SK-N-SH treated with all-trans-retinoic acid at 6 μM for 48 hours (cell line): ENCODE results near the gene RALGPS1.

ENCODE experiments used
- ATAC-seq: fragments of 200-7000 bp; cut with Tn5 transposase; 3 replicates; pipeline ENCODE4 v1.9.1; 2020; ENCODE audit warnings: mild to moderate bottlenecking, moderate library complexity
- ARNTL ChIP-seq: fragments of 450-650 bp; formaldehyde crosslinking; IDR thresholded peaks from 2 replicates; pipeline ENCODE4 v1.5.0; 2020; ENCODE audit warnings: low read depth, mild to moderate bottlenecking, moderate library complexity, borderline replicate concordance
- BACH2 ChIP-seq: fragments of 250-450 bp; sonication (Bioruptor Pico); IDR thresholded peaks from 2 replicates; pipeline ENCODE4 v1.9.0; 2021; ENCODE audit warnings: mild to moderate bottlenecking, borderline replicate concordance
- CREB5 ChIP-seq: fragments of 250-450 bp; sonication (Bioruptor Pico); IDR thresholded peaks from 2 replicates; pipeline ENCODE4 v1.5.1; 2020; ENCODE audit warnings: low read depth, mild to moderate bottlenecking, moderate library complexity
- CSDC2 ChIP-seq: fragments of 250-450 bp; sonication (Bioruptor Pico); IDR thresholded peaks from 2 replicates; pipeline ENCODE4 v1.5.0; 2020; ENCODE audit warnings: mild to moderate bottlenecking, moderate library complexity
- ESRRG ChIP-seq: fragments of 250-450 bp; sonication (Bioruptor Pico); IDR thresholded peaks from 2 replicates; pipeline ENCODE4 v1.6.1; 2021; ENCODE audit warnings: mild to moderate bottlenecking
- ISL1 ChIP-seq: fragments of 250-450 bp; sonication (Bioruptor Pico); IDR thresholded peaks from 2 replicates; pipeline ENCODE4 v2.1.2; 2022; ENCODE audit warnings: mild to moderate bottlenecking, moderate library complexity
- OSR1 ChIP-seq: fragments of 250-450 bp; sonication (Bioruptor Pico); IDR thresholded peaks from 2 replicates; pipeline ENCODE4 v1.8.0; 2022; ENCODE audit warnings: moderate library complexity, mild to moderate bottlenecking, inconsistent platforms
- PATZ1 ChIP-seq: fragments of 250-450 bp; sonication (Bioruptor Pico); IDR thresholded peaks from 2 replicates; pipeline ENCODE4 v1.8.0; 2020; ENCODE audit warnings: mild to moderate bottlenecking, moderate library complexity, borderline replicate concordance
- POU6F1 ChIP-seq: fragments of 250-450 bp; sonication (Bioruptor Pico); IDR thresholded peaks from 2 replicates; pipeline ENCODE4 v1.8.0; 2021; ENCODE audit warnings: low read depth, mild to moderate bottlenecking, moderate library complexity, borderline replicate concordance
- PPARA ChIP-seq: fragments of 250-450 bp; sonication (Bioruptor Pico); IDR thresholded peaks from 2 replicates; pipeline ENCODE4 v1.5.0; 2020; ENCODE audit warnings: mild to moderate bottlenecking, borderline replicate concordance
- RARB ChIP-seq: fragments of 250-450 bp; sonication (Bioruptor Pico); IDR thresholded peaks from 2 replicates; pipeline ENCODE4 v1.8.0; 2021; ENCODE audit warnings: mild to moderate bottlenecking, moderate library complexity
- SNAI2 ChIP-seq: fragments of 250-450 bp; sonication (Bioruptor Pico); IDR thresholded peaks from 2 replicates; pipeline ENCODE4 v1.5.0; 2020; ENCODE audit warnings: mild to moderate bottlenecking, moderate library complexity
- TCF4 ChIP-seq: fragments of 250-450 bp; sonication (Bioruptor Pico); IDR thresholded peaks from 2 replicates; pipeline ENCODE4 v1.8.0; 2021; ENCODE audit warnings: mild to moderate bottlenecking, moderate library complexity, borderline replicate concordance
- TOX ChIP-seq: fragments of 250-450 bp; sonication (Bioruptor Pico); IDR thresholded peaks from 2 replicates; pipeline ENCODE4 v1.8.0; 2021; ENCODE audit warnings: mild to moderate bottlenecking, moderate library complexity, borderline replicate concordance
- TSHZ2 ChIP-seq: fragments of 250-450 bp; sonication (Bioruptor Pico); IDR thresholded peaks from 2 replicates; pipeline ENCODE4 v1.5.0; 2020; ENCODE audit warnings: mild to moderate bottlenecking, moderate library complexity
- ZC3H10 ChIP-seq: fragments of 250-450 bp; sonication (Bioruptor Pico); IDR thresholded peaks from 2 replicates; pipeline ENCODE4 v1.5.1; 2021; ENCODE audit warnings: mild to moderate bottlenecking, moderate library complexity
- ZFP3 ChIP-seq: fragments of 250-450 bp; sonication (Bioruptor Pico); IDR thresholded peaks from 2 replicates; pipeline ENCODE4 v1.5.0; 2020; ENCODE audit warnings: mild to moderate bottlenecking, moderate library complexity
- ZNF565 ChIP-seq: fragments of 450-650 bp; formaldehyde crosslinking; conservative IDR thresholded peaks from 2 replicates; pipeline ENCODE4 v1.5.0; 2020; ENCODE audit warnings: low read depth, mild to moderate bottlenecking, moderate library complexity
- ZNF70 ChIP-seq: fragments of 450-650 bp; formaldehyde crosslinking; IDR thresholded peaks from 2 replicates; pipeline ENCODE4 v1.5.0; 2020; ENCODE audit warnings: mild to moderate bottlenecking, moderate library complexity

The RALGPS1 gene

DNA sequence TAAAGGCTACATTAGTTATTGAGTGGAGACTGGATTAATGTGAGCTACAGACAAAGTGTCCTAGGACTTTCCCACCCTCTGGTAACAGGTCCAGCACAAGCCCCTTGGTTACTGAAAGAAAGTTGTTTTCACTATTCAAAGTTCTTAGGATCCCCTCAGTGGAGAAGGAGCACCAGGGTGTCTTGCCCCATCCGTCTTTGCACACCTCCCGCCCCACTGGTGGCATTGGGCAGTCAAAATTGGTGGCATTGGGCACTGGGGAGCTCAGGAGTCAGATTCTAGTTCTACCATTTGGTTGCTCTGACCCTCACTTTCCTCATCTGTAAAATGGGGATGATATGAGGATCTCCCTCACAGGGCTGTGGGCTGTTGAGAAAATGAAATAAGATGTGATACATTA is 210.2 kb downstream of the RALGPS1 start (continued):
- TF ChIP-seq POU6F1 (CRISPR knock-in tag) (no peak), ZNF70 (CRISPR knock-in tag) (no peak), ZC3H10 (CRISPR knock-in tag) (no peak)

- TF ChIP-seq TCF4 (CRISPR knock-in tag) (no peak), ISL1 (no peak), ZNF565 (CRISPR knock-in tag) (no peak), PATZ1 (no peak), TSHZ2 (CRISPR knock-in tag) (no peak), OSR1 (CRISPR knock-in tag) (no peak), ZNF70 (CRISPR knock-in tag) (no peak)
- no peak for ATAC-seq
Measured at GRCh38 chr9:127126971-127127370, 212.4 kb downstream of the RALGPS1 start.

DNA sequence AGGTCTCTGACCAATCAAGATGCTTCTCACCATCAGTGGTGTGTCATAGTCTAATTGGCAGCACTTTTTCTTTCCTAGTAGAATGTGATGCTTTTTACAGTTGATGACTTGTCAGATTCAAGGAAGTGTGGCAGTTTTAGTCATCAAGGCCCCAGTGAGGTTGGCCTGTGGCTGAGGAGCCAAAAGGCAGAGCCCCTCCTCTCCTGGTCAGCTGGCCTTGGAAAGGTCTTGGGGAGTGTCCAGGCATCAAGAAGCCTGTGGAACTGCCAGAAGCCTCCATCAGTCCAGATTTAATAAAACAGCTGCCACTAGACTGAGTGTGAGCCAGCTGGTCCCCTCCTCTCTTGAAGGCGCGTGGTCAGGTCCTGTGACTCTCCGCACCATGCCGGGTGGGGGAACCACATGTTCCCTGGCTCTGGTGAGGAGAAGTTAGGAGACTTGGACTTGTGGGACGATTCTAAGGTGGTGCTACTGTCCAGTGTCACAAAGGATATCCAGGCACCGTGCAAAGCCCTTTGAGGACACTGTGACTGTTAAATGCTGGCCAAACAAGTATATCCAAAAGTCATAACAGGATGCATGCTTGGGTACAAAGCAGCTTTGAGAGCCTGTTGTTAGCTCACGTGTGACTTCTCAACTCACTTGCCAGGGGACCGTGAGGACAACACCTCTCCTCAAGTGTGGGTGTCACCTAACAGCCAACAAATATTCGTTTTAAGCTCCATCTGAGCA is 213.9 kb downstream of the RALGPS1 start:
- TF ChIP-seq ESRRG: no peak
- TF ChIP-seq, all 23 proteins: peak for 0
- ATAC-seq: no peak

DNA sequence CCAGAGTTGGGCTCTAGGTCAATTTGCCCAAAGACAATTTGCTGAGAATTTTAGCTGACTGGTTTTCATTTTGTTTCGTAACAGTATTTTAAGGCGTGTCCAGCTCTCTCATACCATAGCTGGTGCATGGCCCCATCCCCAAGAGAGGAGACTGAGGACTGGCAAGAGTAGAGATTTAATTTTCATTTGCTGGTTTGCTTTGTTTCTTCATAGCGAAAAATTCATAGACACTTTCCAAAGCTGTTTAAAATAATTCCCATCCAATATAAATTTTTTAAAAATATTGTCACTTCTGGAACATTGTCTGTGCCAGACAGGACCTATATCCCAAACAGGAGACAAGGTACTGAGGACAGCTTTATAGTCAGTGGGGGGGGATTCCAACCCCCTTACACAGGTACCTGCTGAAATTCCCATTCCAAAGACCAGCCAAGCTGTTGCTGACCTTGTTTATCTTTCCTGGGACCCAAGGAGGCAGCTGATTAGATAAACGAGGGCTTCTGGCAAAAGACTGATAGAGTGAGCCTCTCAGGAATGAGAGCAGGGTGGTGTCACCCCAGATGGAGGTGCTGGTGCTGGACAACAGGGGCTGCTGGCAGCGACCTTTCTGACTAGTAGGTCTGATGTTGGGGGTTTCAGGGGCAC is 214.6 kb downstream of the RALGPS1 start:
- TF ChIP-seq CREB5 (CRISPR knock-in tag): no peak
- no peak for TF ChIP-seq PATZ1
- TF ChIP-seq ZC3H10 (CRISPR knock-in tag): no peak
- TF ChIP-seq TOX: no peak
- TF ChIP-seq RARB (CRISPR knock-in tag): no peak
- TF ChIP-seq ZNF565 (CRISPR knock-in tag): no peak
- TF ChIP-seq PPARA: no peak
- no peak for TF ChIP-seq ZFP3 (CRISPR knock-in tag)
- TF ChIP-seq ISL1: no peak
- TF ChIP-seq CSDC2 (CRISPR knock-in tag): no peak
- no peak for TF ChIP-seq TSHZ2 (CRISPR knock-in tag)
- TF ChIP-seq ARNTL (CRISPR knock-in tag): no peak
- TF ChIP-seq BACH2 (CRISPR knock-in tag): no peak
- TF ChIP-seq ZNF70 (CRISPR knock-in tag): no peak
- TF ChIP-seq SNAI2 (CRISPR knock-in tag): no peak
- TF ChIP-seq OSR1 (CRISPR knock-in tag): no peak
- TF ChIP-seq, all 23 proteins: peak for 0
- no peak for ATAC-seq
